CD1c-positive myeloid dendritic cell (primary cell): Measurements from ENCODE around the gene TALDO1.

Experiments
- DNase-seq: peaks from one replicate; pipeline ENCODE4 v3.0.0-alpha.2; 2016; ENCODE audit errors: extremely low spot score

TALDO1 gene

DNA sequence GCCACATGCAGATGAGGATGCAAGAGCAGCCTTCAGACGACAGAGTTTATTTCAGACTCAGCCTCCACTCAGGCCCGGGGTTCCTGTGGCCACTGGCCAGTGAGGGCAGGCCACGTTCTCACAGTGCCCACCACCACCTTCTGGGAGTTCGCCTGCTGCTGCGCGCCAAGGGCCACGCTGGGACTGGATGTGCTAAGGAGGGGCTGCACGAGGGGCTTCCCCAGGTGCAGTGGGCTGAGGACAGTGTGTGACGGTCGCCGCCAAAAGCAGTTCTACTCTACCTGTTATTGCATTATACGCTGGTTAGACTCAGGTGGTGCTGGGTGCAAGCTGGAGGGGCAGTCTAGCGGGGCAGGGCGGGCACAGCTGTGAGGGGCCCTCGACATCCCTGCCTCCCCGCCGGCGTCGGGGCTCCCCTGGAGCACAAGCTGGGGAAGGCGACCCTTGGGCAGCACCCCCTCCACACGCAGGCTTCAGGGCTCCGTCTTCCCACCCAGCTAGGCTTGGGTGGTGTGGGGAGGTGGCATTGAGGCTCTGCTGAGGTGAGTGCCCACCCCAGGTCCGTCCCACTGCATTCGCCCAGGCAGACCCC, 39.9 kb downstream of the TALDO1 start:
- no peak for DNase-seq

DNA sequence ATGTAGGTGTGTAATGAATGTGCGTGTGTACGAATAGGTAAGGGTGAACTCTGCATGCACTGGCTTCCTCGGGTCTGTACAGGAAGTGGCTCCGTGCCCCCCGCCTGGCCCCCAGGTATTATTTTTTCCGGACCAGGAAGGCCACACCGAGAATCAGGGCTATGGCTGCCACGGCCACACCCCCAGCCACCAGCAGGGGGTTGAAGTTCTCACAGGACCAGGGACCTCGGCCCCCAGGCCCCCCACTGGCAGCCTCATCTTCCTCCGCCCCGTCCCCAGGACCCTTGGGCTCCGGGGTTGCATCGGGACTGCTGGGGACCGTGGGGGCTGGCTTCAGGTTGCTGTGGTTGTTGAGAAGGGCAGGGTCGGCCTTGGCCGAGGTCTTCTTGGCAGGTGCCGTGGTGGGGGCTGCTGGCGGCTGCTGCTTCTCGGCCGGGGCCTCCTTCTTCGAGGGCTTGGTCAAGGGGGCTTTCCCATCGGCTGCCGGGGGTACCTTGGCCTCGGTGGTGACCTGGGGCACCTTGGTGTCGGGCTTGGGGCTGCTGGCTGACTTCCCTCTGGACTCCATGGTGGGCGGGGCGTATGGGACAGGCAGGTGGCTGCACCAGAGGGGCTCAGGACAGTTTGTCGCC, 40.9 kb downstream of the TALDO1 start:
- DNase-seq = no peak

DNA sequence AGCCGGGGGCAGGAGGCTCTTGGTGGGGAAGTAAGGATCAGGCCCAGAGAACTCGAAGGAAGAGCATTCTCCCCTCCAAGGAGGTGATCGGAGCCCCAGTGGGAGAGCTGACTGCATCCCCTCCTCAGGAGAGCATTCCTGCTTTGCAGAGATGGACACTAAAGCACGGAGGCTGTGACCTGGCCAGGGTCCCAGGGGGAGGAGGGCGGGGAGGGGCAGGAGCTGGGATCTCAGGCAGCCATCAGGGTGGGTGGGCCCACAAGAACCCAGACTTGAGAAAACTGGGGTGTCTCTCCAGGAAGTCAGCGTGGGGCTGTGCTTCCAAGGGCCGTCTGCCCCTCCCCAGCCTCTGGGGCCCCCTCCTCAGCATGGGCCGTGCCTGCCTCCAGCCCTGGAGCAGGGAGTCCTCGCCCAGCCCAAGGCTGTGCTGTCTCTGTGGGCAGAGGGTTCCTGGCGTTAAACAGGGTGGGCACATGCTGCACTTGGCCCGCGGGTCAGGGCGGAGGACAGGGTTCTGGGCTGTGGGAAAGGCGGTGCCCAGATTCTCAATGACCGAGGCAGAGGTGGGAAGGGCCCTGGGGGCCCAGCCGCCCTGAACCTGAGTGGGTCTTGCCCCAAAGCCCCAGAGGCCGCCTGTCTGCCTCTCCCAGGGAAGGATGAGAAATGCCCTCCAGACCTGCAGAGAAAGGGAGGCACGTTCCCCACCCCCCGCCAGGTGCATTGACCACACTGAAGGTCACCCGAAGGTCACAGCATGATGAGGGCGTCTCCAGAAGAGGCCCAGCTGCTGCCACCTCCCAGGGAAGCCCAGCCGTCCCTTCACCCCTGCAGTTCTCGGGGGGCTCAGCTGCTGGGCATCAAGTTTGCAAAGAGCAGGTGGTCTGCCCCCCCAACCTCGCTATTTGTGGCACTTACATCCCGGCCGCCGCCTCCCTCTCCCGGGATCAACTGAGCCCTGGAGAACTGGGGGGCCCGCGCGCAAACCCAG, 42.0 kb downstream of the TALDO1 start:
- no peak for DNase-seq

DNA sequence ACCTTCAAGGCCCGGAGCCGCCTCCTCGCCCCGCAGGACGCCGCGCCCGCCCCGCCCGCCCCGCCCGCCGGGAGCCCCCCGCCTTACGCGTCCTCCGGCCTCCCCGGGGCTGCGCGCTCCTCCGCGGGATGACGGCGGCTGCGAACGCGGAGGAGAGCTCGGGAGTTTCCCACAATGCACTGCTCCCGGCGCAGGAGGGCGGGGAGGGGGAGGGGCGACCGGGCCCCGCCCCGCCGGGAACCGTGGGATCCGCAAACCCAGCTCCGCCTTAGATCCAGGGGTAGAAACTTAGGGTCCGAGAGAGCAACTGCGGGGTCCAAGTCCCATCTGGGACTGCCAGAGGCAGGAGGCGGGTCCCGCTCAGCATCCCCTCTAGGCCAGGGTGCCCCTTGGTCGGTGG, 42.7 kb downstream of the TALDO1 start, which contains the start of gene CEND1:
TSS of gene CEND1 (minus strand) at position 148 of the 400 bp plus-strand sequence. CDS start 1,514 bp downstream, outside the sequence.
- DNase-seq = peak; percentile 44

DNA sequence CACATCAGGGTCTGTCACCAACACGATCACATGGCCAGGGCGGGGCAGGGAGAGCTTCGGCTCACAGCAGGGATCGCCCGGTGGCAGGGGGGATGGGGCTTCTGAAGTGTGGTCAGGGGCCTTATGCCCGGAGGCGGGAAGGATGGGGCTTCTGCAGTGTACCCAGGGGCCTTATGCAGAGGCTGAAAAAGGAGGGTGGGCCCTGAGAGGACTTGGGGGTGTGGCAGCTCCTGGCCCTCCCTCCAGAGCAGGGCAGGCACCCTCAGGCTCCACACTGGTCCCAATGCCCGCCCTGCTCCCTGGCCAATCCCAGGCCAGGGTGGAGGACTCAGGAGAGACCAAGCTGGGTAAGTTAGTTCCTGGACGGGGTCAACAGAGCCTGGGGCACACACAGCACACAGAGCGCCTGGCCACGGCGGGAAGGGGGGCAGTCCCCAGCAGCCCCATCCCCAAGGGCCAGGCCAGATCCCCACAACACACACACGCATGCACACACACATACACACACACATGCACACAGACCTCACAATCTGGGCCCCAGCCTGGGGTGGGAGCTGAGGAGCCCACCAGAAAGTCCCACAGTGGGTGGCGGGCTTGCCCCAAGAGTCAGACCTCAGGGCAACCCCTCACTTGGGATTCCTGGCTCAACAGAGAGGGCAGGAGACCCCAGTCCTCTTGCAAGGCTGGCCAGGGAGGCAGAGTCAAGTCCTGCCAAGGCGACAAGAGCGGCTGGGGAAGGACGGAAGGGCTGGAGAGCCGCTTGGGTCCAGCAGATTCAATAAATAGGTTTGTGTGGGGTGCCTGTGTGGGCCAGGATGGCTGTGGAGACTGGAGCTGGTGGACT, 43.7 kb downstream of the TALDO1 start:
- DNase-seq = no peak

DNA sequence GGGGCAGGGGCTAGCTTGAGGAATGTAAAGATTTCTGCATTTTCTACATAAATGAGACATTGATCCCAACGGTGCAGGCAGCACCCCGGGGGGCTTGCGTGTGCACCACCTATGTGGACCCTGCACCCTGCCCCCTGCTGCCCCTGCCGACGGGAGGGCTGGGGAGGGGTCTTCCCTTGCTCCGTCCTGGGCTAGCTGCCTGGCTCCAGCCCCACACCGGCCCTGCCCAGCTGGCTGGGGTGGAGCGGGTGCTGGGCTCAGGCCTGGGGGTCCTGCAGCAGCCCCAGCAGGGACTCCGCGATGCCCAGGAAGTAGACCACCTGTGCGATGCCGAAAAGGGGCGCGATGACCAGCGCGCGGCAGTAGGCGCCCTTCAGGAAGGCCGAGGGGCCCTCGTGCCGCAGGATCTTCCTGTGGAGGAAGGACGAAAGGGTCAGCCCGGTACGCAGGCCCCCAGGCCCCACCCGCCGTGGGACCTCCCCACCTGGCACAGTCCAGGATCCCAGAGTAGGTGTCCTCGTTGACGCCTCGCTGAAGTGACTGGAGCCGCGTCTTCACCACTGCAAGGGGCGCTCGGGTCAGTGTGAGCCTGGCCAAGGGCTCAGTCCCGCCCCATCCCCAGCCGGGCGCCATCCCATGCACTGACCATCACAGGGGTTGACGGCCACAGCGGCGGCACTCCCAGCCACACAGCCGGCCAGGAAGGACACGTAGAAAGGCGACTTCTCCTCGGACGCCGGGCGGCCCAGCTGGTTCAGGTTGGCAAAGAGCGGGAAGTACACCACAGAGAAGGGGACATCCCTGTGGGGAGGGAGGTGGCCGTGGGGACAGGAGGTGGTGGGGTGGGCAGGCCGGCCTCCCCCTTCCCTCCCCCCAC, 44.6 kb downstream of the TALDO1 start:
- DNase-seq = no peak

DNA sequence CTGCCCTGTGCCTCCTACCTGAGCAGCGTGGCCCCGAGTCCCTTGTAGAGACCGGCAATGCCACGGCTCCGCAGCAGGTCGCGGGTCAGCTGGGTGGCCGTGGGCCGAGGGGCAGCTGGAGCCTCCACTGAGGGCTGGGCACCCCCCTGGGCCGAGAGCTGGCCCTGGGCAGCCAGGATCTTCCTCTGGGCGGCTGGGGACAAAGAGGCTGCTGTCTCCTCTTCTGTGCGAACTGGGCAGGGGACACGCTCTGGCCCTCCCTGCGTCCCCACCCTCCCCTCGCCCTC, 45.2 kb downstream of the TALDO1 start:
- DNase-seq = no peak

DNA sequence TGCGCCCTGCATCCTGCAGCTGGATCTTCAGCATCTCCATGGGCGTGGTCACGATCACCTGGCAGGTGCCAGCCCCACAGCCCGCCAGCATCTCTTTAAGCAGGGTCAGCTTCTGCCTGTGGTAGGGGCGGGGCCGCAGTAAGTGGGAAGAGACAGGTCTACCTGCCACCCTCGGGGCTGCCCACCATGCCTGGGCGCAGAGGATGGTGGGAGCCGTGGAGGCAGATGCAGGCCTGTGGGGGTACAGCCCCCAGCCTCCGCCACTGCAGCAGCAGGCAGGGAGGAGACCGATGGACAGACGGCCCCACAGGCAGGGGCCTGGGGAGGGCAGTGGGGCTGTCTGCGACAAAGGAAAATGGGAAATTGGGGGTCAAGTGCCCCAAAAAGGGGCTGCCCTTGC, 45.6 kb downstream of the TALDO1 start:
- DNase-seq = no peak

DNA sequence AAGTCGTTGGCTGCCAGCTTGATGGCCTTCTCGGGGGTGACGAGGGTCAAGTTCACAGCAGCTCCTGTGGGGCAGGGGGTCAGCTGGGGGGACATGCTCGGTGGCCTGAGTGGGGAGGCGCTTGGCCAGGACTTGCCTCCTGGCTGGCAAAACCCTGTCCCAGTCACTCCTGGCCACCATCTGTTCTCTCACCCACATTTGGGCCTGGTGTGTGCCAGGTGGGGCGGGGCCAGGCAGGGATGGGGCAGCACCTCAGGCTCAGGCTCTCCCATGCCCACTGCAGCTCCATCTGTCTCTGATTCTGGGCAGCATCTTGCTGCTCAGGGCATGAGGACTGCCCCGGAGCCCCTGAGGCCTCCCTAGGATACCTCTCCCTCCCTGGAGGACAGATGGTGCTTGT, 46.3 kb downstream of the TALDO1 start:
- no peak for DNase-seq

DNA sequence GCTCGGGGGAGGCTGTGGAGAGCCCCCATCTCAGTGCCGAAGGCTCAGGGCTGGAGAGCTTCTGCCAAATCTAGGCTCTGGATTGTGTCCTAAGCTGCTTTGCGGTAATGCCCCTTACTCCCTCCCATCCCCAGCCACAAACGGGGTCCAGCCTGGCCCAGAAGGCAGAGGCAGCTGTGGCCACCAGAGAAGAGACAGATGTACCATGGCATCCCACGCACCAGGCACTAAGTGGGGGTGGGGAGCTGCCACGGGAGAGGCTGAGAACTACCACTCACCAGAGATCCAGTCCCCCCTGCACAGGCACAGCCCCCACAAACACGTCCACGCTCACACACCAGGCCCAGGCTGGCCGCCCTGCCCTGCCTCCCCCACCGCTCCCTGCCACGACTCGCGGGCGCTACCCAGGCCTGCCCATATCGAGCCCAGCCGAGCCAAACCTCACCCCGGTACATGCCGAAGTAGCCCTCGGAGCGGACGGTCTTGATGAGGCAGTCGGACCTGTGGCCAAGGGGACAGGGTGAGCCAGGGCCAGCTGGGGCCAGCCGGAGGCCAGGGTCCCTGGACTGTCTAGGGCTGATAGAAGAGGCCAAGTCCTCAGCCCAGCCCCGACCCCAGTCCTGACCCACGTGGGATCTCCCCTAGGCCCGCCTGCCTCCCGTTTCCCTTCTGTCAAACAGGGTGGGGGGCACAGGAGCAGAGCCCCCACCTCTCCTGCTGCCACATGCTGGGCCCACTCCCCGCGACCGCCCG, 46.9 kb downstream of the TALDO1 start:
- no peak for DNase-seq

DNA sequence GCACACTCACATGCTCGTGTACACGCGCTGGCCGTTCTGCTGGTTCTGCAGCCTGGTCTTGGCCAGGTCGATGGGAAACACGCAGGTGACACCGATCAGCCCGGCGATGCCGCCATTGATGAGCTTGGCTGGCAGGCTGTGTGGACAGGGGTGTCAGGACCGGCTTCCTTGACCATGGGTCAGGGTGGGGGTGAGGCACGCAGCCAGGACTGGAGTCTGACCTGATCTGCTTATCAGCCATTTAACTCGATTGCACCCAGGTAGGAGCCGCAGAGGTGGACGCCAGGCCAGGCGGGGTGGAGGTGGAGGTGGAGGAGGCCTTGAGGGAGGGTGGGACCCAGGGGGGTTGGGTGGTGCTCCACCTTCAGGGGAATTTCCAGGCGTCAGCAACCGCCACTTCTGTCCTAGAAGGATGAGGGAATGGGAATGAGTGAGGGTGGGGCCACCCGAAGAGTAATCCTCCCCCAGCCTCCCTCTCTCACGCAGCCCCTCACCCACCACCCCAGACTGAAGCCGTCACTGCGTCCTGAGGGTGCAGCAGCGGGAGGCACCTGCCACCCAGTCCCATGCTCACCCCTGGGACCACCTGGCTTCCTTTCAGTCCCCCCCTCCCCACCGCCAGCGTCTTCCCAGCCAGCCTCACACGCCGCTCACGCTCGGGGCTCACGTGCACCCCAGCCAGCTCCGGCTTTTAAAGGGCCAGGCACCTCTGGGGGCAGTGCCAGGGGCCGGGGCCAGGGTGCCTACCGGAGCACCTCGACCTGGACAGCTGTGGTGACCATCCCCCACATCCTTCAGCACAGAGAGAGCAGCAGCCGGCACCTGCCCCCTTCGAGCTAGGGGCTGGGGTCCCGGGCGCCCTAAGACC, 47.7 kb downstream of the TALDO1 start:
- no peak for DNase-seq

DNA sequence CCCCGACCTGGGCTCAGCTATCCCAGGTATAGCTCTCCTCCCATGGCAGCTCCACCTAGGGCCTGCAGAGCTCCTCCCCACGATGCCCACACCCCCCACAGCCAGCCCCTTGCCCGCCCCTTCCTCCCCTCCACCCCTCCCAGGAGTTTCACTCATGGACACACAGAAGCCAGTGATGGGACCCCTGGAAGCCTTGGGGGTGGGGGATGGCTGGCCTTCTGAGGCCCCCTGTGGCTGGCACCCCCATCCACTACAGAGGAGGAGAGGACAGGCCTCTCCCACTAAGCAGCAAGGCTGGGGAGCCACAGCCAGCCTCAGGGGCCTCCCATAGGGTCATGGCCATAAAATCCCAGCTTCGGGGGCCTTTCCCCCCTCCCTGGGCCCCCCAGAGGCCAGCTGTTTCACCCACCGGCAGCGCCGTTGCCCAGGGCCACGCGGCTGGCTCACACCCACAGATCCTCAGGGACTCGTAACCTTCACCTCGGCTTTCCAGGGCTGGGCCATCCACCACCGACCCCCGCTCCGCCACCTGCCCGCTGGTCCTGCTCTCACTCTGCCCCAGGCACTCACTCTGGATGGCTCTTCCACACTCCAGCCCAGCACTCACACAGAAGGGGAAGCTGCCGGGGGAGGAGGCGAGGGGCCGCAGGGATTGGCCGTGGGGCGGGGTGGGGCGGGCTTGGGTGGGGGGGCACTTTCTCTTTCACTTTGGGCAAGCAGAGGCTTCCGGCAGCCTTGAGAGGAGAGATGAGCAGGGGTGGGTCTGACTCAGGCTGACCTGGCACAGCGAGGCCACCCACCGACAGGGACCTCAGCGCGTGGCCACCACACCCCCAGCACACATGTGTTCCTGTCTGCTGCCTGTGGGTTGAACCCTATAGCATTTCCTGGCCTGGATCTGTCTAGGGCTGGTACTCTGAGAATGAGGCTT, 48.6 kb downstream of the TALDO1 start:
- peak; percentile 90 for DNase-seq

DNA sequence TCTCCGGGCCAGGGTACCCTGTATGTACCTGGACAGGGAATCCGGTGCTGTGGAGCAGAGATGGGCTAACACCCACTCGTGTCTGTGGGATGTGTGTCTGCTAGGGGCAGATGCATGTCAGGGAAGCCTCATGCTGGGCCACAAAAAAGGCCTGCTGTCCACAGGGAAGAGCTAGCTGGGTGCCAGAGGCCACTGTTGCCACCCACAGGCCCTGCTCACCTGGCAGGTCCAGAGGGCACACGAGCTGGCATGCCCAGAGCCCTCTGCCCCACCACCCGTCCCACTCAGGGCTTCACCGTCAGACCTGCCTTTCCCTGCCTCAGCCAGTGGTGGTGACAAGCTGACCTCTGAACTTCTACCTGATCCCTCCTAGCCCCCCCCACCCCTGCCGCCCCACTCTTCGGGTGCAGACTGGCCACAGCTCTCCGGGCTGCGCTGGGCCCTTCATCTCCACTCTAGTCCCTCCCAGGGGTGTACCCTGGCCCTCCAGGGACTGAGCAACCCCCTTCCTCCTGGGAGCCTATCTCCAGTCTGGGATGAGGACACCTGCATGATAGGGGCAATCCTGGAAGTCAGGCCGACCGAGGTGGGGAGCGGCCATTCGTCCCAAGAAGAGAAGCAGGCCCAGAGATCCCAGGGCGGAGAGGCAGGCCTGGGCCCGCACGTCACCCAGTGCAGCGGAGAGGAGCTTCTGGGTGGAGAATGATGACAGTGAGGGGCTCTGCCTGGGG, 49.5 kb downstream of the TALDO1 start:
- DNase-seq = no peak

DNA sequence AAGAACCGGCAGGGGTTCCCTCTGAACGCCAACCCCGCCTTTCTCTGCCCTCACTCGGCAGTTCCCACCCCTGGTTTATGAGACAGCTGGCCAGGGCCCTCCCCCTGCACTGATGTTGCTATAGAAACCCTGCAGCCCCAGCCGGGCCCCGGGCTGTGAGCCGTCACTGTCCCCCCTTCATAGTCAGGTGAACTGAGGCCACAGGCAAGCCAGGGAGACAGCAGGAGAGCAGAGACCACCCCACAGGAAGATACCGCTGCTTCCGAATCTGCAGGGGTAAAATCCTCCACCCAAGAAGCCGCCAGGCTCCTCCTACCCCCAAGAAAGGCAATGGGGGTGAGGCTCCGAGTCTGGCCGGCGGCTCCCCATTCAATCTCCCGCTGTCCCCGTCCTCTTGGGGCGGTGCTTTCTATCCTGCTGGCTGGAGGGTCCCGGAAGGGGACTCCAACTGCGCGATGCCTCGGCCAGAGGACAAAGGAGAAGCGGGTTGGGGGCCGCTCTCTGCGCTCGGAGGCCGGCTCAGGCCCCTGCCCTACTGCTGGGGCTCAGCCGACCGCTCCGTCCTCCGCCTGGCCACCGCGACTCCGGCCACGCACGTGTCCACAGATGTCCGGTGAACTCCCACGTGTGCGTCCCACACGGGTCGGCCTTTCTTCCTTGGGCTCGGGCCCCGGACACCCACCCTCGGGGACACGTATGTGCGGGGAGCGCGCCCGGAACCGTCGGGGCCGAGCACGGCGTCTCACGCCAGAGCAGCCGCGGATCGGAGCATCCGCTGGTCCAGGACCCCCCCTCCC, 50.2 kb downstream of the TALDO1 start:
- DNase-seq = peak; percentile 68

DNA sequence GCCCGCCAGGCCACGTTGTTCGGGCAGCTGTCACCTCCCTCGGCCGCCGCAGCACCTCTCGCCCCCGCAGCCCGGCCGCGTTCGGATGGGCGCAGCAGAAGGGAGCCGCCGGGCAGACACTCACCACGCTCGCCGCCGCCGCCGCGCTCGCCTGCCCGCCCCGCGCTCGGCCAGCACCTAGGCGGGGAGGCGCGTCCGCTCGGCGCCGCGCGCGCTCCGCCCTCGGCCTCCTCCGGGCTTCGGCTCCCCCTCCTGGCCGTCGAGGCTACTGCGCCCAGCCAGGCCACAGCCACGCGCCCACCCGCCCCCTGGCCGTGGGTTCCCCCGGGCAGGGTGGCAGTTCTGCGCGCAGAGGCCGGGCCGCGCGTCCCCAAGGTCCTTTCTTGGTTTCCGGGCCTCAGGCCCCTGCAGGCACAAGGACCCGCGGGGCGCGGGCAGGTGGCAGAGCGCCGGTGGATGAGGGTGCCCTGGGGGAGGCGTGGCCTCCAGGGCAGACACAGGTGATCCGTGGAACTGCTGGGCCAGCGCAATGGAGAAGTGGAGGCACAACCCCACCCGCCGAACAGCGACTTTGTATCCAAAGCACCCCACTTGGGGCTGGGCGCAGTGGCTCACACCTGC, 50.9 kb downstream of the TALDO1 start, which contains the start of gene SLC25A22:
TSS of gene SLC25A22 (minus strand) at position 189 of the 621 bp plus-strand sequence. CDS start 3,275 bp downstream, outside the sequence.
- peak; percentile 92 for DNase-seq
